ENCODE results near the gene CUBN.

- TF ChIP-seq CTCF (conservative IDR thresholded peaks at IDR 0.05; ENCODE audit: low read depth, low read length) (no peak), EZH2 (IDR thresholded peaks at IDR 0.05; ENCODE audit: low read length, unreplicated experiment) (no peak)
These were observed 306.8 kb downstream of the CUBN start for GRCh38 chr10:16822726-16823360.
